OCI-LY3 (cell line): ENCODE data around the gene PLAAT4.

ENCODE experiments used
- CTCF ChIP-seq: fragments of 200-600, 300-600 bp; sonication (generic); IDR thresholded peaks from 2 replicates; pipeline ENCODE4 v1.5.1; 2014; ENCODE audit warnings: antibody characterized with exemption, low read length, low read depth
- EZH2phosphoT487 ChIP-seq: fragments of 200-600 bp; shearing (Covaris generic); IDR thresholded peaks from 2 replicates; pipeline ENCODE4 v1.6.1; 2018; ENCODE audit warnings: antibody characterized with exemption, mixed run types, low read depth

DNA sequence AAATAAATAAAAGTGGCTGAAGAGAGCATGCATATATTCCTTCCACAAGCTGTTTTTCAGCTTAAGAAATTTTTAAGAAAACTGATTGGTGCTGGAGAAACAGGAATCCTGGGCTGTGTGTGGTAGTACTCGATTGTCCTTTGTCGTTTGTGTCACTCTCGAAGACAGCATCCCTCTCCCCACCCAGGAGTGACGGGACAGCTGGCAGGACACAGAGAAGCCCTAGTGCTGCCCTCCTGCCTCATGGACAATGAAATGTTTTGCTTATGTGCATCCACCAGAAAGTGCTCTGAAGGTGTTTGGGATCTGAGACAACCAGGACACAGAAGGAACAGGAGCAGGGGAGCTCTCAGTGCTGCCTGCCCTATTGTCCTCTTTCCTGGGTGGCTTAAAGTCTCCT lies 12.8 kb downstream of the PLAAT4 start:
- TF ChIP-seq CTCF (no peak), EZH2phosphoT487 (no peak)
